Thyroid gland (tissue), 4 donors: ENCODE measurements around the gene THSD7B.

Source experiments
- POLR2A ChIP-seq, 2 donors: fragments of 450-650 bp; IDR thresholded peaks; one replicate each; pipeline ENCODE4 v1.6.1; 2017; ENCODE audit warnings: antibody characterized with exemption in 2 of 2, mild to moderate bottlenecking in 2 of 2, moderate library complexity in 1 of 2
- TF ChIP-seq, protein P1 (sequence below), 6 experiments: fragments of 200-600 bp in 3 of 6; fragments of 450-650 bp in 3 of 6; sonication (generic) in 3 of 6; IDR thresholded peaks; one replicate each; pipeline ENCODE4 v1.5.1; 2016 to 2019; ENCODE audit warnings: antibody characterized with exemption in 6 of 6, mild to moderate bottlenecking in 2 of 6, inconsistent platforms in 1 of 6, moderate library complexity in 1 of 6

DNA sequence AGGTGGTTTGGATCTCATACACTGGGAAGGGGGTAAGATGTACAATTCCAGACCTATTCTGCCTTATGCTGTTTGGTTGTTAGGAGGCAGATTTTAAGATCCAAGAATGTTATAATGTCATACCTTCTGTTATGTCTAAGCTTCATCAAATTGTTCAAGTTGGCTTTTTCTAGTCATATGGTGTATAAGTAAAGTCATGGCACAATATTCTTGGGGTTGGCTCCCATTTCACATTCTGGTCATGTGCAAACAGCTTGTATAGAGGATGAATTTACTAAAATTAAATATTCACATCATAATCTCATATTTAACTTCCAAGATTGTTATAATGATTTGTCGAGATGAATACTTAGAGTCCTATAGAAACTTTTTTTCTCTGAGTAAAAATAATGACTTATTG, 774.0 kb downstream of the THSD7B start:
- no peak for TF ChIP-seq POLR2A (IDR thresholded peaks at IDR 0.05)
- TF ChIP-seq, protein P1, sequence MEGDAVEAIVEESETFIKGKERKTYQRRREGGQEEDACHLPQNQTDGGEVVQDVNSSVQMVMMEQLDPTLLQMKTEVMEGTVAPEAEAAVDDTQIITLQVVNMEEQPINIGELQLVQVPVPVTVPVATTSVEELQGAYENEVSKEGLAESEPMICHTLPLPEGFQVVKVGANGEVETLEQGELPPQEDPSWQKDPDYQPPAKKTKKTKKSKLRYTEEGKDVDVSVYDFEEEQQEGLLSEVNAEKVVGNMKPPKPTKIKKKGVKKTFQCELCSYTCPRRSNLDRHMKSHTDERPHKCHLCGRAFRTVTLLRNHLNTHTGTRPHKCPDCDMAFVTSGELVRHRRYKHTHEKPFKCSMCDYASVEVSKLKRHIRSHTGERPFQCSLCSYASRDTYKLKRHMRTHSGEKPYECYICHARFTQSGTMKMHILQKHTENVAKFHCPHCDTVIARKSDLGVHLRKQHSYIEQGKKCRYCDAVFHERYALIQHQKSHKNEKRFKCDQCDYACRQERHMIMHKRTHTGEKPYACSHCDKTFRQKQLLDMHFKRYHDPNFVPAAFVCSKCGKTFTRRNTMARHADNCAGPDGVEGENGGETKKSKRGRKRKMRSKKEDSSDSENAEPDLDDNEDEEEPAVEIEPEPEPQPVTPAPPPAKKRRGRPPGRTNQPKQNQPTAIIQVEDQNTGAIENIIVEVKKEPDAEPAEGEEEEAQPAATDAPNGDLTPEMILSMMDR (IDR thresholded peaks at IDR 0.05) = no peak
